Pancreas (tissue), 10 donors: ENCODE measurements around the gene EXOC6. TPM values are rescaled to one million over a fixed set of nuclear protein-coding genes. Genes with fewer than 3 reads are reported as not detected.

Source experiments
- ATAC-seq, 4 donors: fragments of 200-7000 bp; cut with Tn5 transposase; one replicate each; pipeline versions ENCODE4 v1.8.0 to v1.9.1; 2020; ENCODE audit warnings: mild to moderate bottlenecking in 4 of 4, moderate library complexity in 4 of 4
- DNase-seq, 6 donors: peaks; one replicate each; pipeline ENCODE4 v3.0.0-alpha.2; 2020
- FAIRE-seq: peaks from 2 replicates; lab custom pipeline; 2012; peaks lifted over from hg19 to GRCh38; lab: Jason Lieb, UNC
- H3K27ac ChIP-seq, 4 donors: fragments of 200-600 bp; sonication (generic); 1 replicate in 3 of 4; 2 replicates in 1 of 4; pipeline versions ENCODE4 v1.5.0 to v1.8.0; 2020
- H3K27me3 ChIP-seq, 4 donors: fragments of 200-600 bp; one replicate each; pipeline ENCODE4 v1.8.0; 2021
- H3K36me3 ChIP-seq, 3 donors: fragments of 200-600 bp; sonication (generic) in 1 of 3; one replicate each; pipeline versions ENCODE4 v1.5.0 to v1.8.0; 2020 to 2021
- H3K4me1 ChIP-seq, 3 donors: fragments of 200-600 bp; one replicate each; pipeline ENCODE4 v1.8.0; 2021
- H3K4me3 ChIP-seq, 4 donors: fragments of 200-600 bp; sonication (generic) in 2 of 4; one replicate each; pipeline versions ENCODE4 v1.5.0 to v1.8.0; 2020 to 2021
- H3K9me3 ChIP-seq, 4 donors: fragments of 200-600 bp; one replicate each; pipeline ENCODE4 v1.8.0; 2021
- WGBS, 2 donors: extraction: QIAGEN DNeasy Blood & Tissue Kit; methylation state at CpG; one replicate each; pipeline ENCODE4 v1.1.7; 2013; 5-methylcytosine and 5-hydroxymethylcytosine counted together
- intact Hi-C, 3 donors: fragments of 100-400 bp; cut with DNase I; formaldehyde crosslinking; loops; one replicate each; pipeline versions ENCODE4 v1.11.1 to v1.14.2; 2022
- polyA plus RNA-seq, 2 donors: library from polyadenylated mRNA; stranded (reverse); fragments of 200-250 nt; gene quantifications; one replicate each; pipeline ENCODE4 v1.2.3, GENCODE V29; 2013
- total RNA-seq, 6 donors: library from RNA; stranded (reverse); fragmentation: NEBNext Ultra II Directional in 4 of 6; extraction: Animal tissue kit (Norgen Biotek cat#: 25700) in 4 of 6; gene quantifications; one replicate each; pipeline versions ENCODE4 v1.2.1 to v1.2.4, GENCODE V29; 2021 to 2023
- TF ChIP-seq, protein P1 (sequence below), 4 donors: fragments of 200-600 bp; sonication (generic) in 3 of 4; IDR thresholded peaks; one replicate each; pipeline versions ENCODE4 v1.5.0 to v1.8.0; 2021; ENCODE audit warnings: antibody characterized with exemption in 4 of 4
- donor health status: healthy with polysubstance abuse.
- donor health status: DM: no; HTN: no; CAD: no; lungs with moderate emphysema.
- donor health status: DM: no; HTN: no; CAD: no.
- donor health status: control.
- donor health status: control.
- donor health status: Bipolar disorder and iron deficiency.
- donor health status: DM: yes; HTN: yes; CAD: no.
- donor health status: DM: no; HTN: no; CAD: no.
- donor health status: DM: no; HTN: no; CAD: no.
- donor health status: DM: yes; HTN: yes; CAD: no.

EXOC6 gene
- total and polyA plus RNA-seq, 8 donors = 4.2 to 10.3 (median 7.3) TPM

DNA sequence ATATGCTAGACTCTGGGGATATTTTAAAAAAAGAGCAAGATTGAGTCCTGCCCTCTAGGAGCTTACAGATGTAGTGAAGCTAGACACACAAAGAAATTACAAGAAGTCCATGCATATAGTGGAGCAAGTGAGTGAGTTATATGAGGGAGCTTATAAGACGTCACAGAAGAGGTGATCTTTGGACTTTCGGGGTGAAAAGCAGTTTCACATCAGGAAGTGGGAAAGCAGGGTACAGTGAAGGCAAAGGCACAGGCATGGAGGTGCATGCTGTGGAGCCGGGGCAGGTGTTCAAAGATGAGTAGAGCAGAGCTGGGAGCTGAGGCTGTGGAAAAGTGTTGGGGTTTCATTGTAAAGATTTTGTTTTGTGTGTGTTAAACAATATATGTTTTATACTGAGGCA, 38.5 kb upstream of the EXOC6 start:
- intact Hi-C loops = no loop called here
- FAIRE-seq (no peak), ATAC-seq (no peak), DNase-seq (no peak)
- Histone ChIP-seq H3K4me3 (no peak overlapping the region), H3K36me3 (no peaks in the 10 kb centered on the region), H3K4me1 (no peaks in the 10 kb centered on the region), H3K9me3 (no peaks in the 10 kb centered on the region), H3K27ac (no peak overlapping the region), H3K27me3 (no peaks in the 10 kb centered on the region)
- WGBS, 2 donors = 68 to 77% methylated on average over 3 of the region's 3 CpGs
- TF ChIP-seq, protein P1, sequence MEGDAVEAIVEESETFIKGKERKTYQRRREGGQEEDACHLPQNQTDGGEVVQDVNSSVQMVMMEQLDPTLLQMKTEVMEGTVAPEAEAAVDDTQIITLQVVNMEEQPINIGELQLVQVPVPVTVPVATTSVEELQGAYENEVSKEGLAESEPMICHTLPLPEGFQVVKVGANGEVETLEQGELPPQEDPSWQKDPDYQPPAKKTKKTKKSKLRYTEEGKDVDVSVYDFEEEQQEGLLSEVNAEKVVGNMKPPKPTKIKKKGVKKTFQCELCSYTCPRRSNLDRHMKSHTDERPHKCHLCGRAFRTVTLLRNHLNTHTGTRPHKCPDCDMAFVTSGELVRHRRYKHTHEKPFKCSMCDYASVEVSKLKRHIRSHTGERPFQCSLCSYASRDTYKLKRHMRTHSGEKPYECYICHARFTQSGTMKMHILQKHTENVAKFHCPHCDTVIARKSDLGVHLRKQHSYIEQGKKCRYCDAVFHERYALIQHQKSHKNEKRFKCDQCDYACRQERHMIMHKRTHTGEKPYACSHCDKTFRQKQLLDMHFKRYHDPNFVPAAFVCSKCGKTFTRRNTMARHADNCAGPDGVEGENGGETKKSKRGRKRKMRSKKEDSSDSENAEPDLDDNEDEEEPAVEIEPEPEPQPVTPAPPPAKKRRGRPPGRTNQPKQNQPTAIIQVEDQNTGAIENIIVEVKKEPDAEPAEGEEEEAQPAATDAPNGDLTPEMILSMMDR (IDR thresholded peaks at IDR 0.05) = no peak

DNA sequence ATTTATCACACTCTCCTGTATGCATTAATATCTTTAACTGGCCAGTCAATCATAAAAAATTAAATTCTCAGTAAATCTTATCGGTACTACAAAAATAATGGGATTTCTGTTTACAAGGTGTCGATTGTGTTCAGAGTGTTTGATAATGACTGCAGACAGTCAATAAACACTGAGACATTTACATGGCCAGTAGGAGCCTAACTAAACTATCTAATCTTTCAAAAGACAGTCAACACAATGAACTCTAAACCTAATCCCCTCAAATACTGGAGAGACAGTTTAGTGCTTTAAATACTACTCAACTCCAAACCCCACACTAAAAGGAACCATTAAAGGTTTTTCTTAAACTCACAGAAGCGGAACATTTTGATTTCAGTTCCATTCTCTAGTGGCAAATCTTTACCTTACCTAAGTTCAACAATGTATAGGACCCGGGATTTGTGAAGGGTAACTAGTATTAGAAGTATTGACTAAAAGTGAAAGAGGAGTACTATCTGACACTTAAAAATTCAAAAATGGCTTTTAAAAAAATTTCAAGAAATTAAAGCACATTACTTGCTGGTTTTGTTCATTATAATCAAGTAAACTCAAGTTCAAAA, 37.3 kb upstream of the EXOC6 start:
- FAIRE-seq = no peak
- TF ChIP-seq, protein P1 (IDR thresholded peaks at IDR 0.05) = no peak

DNA sequence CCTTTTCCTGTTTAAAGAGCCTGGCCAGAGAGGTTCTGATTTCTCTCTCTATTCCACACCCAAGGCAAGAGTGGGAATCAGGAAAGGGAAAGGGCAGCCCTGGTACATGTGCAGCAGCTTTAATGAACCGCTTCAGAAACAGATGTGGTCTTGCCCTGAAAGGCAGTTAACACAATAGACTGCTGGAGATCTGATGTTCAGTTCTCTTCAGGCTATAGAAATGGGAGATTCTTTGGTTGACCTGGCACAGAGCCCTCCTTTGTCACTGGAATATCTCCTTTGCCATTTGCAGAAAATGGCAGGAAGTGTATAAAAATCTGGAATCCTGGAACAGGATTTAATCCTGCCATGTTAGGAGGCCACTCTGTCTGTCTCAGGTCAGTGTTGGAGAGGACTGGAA, 36.3 kb upstream of the EXOC6 start:
- no peaks in the 10 kb centered on the region for H3K36me3 ChIP-seq
- H3K4me3 ChIP-seq = no peak overlapping the region
- TF ChIP-seq, protein P1 (IDR thresholded peaks at IDR 0.05) = no peak
- DNase-seq (no peak), ATAC-seq (no peak), FAIRE-seq (no peak)
- 86 to 91% methylated on average over 1 of the region's 1 CpG for WGBS, 2 donors
- H3K27ac ChIP-seq = no peak overlapping the region
- H3K4me1 ChIP-seq = no peaks in the 10 kb centered on the region
- no peaks in the 10 kb centered on the region for H3K9me3 ChIP-seq
- intact Hi-C loops = no loop called here
- H3K27me3 ChIP-seq = no peaks in the 10 kb centered on the region

More for the DNA sequence above, 37.3 kb upstream of the EXOC6 start:
- H3K9me3 ChIP-seq = no peaks in the 10 kb centered on the region
- WGBS, 2 donors = 36 to 37% methylated on average over 4 of the region's 4 CpGs
- DNase-seq (no peak), ATAC-seq (no peak)
- no peaks in the 10 kb centered on the region for H3K4me1 ChIP-seq
- no peak overlapping the region for H3K4me3 ChIP-seq
- no peak overlapping the region for H3K27ac ChIP-seq
- no peaks in the 10 kb centered on the region for H3K27me3 ChIP-seq
- intact Hi-C loops = no loop called here
- no peaks in the 10 kb centered on the region for H3K36me3 ChIP-seq

DNA sequence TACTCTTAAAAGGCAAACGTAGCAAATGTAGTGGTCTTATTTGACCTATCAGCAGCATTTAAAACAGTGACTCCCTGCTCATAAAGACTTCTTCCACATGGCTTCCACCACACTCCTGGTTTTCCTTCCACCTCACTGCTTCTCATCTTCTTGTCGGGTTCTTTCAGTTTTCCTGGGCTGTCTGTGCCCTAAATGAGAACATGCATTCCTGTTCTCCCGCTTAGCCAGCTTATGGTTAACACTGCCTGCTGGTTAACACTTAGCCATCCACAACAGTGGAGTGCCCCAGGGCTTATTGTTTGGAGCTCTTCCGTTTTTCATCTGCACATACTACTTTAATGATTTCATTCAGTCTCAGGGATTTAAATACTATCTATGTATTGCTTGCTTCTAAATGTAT, 34.3 kb upstream of the EXOC6 start:
- Histone ChIP-seq H3K4me1 (no peaks in the 10 kb centered on the region), H3K4me3 (no peak overlapping the region), H3K9me3 (no peaks in the 10 kb centered on the region), H3K36me3 (no peaks in the 10 kb centered on the region), H3K27me3 (no peaks in the 10 kb centered on the region), H3K27ac (no peak overlapping the region)
- ATAC-seq (no peak), FAIRE-seq (no peak), DNase-seq (no peak)
- intact Hi-C loops = no loop called here
- TF ChIP-seq, protein P1 (IDR thresholded peaks at IDR 0.05) = no peak
- 63 to 80% methylated on average over 4 of the region's 4 CpGs for WGBS, 2 donors

DNA sequence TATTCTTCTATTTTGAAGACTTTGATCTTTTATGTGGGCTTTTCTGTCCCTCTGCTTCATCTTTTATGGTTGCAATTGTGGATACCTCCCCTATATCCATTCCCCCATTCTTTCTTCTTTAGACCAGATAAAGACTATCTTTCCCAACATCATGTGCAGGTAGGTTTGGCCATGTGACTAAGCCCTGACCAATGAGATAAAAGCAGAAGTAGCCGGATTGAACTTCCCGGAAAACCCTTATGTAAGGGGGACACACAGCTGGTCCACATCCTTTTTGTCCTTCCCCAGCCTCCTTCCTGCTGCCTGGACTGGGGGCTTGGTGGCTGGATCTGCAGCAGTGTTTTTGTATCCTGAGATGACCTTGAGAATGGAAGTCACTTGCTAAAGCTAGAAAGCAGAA, 33.5 kb upstream of the EXOC6 start:
- no peak for FAIRE-seq

More for the DNA sequence above, 33.5 kb upstream of the EXOC6 start:
- H3K36me3 ChIP-seq = no peaks in the 10 kb centered on the region
- WGBS, 2 donors = 82 to 87% methylated on average over 2 of the region's 2 CpGs
- TF ChIP-seq, protein P1 (IDR thresholded peaks at IDR 0.05) = no peak
- intact Hi-C loops = no loop called here
- H3K9me3 ChIP-seq = no peaks in the 10 kb centered on the region
- H3K4me3 ChIP-seq = no peak overlapping the region
- no peak for ATAC-seq
- no peak for DNase-seq
- no peak overlapping the region for H3K27ac ChIP-seq
- no peaks in the 10 kb centered on the region for H3K27me3 ChIP-seq
- H3K4me1 ChIP-seq = no peaks in the 10 kb centered on the region
